T follicular helper cell (primary cell): ENCODE measurements around the gene FBXO44.

ENCODE experiments used
- DNase-seq: peaks from one replicate; pipeline ENCODE4 v3.0.0-alpha.2; 2020; ENCODE audit warnings: low read depth

FBXO44 gene

GRCh38 chr1:11659748-11660147, 5.1 kb downstream of the FBXO44 start:
- no peak for DNase-seq

DNA sequence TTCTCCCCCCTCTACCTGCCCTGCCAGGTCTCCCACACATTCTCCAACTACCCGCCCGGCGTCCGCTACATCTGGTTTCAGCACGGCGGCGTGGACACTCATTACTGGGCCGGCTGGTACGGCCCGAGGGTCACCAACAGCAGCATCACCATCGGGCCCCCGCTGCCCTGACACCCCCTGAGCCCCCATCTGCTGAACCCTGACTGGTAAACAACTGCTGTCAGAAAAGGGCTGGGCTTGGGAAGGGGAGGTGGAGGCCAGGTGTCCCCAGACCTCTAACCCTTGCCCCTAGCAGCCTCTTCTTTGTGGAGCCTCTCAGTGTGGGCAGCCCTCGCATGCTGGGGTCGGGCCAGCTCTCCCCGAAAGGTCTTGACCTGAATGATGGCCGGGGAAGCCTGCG, 6.4 kb downstream of the FBXO44 start:
- no peak for DNase-seq

DNA sequence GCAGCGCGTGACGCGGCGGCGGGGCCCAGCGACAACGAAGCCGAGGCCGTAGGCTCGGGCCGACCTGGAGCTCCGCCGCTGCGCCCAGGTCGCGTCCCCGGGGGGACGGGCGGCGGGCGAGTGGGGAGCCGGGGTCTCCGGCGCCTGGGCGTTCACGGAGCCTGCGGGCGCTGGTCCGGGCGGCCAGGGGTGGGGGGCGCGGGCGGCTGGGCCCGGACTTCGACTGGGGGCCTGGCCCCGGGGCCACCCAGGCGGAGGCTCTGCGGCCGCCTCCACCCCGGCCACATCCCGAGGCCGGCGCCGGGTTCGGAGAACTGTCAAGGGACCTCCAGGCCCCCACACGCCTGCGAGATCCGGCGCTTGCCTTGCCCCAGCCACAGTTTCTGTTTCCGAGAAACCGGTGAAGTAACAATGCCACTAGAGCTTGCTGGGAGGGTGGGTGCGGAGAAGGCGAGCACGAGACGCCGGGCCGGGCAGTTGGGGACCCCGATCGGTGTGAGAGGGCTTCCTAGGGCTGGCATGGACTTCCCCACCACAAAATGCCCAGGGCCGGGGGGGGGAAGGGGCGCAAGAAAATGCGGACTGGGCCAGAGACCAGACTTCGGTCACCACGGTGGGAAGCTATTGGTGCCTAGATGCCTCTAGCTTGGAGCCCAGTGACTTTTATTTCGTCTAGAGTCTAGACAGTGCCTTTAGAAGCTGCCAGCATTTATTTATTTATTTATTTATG, 9.8 kb downstream of the FBXO44 start:
- DNase-seq = no peak

GRCh38 chr1:11668516-11668915, 13.8 kb downstream of the FBXO44 start:
- DNase-seq = no peak

DNA sequence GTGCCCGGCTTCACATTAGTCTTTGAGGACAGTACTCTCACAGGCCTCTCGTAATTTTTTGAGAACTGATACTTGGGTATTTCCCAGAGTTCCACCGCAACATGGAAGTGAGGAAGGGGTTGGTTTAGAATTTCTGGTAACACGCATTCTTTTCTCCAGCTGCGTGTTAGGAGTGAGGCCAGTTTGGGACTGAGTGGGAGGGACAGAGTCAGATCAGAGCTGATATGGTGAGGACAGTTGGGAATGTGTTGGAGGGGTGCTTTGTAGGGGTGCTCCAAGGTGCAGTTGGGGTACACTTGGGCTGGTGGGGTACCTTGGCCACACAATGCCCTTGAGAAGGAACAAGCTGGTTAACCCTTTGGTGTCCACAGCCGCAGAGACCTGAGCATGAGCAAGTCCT, 16.1 kb downstream of the FBXO44 start:
- no peak for DNase-seq

GRCh38 chr1:11671205-11671543, 16.5 kb downstream of the FBXO44 start:
- no peak for DNase-seq

DNA sequence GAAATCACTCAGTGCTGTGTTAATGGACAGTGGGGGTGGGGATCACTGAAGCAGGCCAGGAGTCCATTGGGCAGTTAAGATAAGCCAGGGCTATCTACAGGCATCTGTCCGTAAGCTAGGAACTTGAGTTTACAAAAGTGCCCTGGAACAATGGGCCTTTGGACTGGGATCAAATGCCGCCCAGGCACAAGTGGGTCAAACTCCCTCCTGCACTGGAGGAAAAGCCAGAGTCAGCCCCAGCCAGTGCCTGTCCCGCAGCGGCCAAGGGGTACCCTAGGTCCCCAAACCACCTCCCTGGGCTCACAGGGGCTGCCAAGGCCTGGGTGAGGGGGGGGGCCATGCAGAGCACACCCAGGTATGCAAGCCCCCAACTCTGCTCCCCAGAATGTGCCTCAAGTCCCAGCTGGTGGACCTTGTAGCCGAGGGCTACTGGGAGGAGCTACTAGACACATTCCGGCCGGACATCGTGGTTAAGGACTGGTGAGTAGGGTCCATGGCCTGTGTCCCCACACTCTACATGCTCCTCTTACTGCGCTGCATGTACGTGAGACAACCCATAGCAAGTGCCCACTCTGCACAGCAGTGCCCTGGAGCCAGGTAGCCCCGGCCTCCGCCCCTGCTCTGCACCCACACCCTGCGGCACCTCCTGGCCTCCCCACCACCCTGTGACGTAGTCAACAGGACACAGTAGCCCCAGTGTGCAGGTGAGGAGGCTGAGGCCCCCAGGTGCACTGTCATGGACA, 17.0 kb downstream of the FBXO44 start:
- no peak for DNase-seq

DNA sequence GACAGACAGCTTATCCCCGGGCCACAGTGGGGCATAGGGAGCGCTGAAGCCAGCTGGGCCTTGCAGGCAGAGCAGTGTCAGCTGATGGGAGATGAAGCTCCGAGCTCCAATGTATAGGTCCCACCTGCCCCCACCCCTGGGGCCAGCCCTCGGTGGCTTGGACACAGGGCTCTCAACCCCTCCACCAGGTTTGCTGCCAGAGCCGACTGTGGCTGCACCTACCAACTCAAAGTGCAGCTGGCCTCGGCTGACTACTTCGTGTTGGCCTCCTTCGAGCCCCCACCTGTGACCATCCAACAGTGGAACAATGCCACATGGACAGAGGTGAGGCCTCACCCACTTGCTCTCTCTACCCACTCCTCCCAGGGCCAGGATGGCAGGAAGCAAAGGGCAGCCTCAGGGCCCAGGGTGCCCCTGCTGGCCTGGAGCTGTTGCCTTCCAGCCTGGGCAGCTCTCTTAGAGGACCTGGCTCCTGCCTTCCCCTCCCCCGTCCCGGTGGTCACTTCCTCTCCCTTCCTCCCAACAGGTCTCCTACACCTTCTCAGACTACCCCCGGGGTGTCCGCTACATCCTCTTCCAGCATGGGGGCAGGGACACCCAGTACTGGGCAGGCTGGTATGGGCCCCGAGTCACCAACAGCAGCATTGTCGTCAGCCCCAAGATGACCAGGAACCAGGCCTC, 18.6 kb downstream of the FBXO44 start:
- DNase-seq = no peak

- DNase-seq = no peak
These were observed 19.8 kb downstream of the FBXO44 start for GRCh38 chr1:11674488-11674887.

DNA sequence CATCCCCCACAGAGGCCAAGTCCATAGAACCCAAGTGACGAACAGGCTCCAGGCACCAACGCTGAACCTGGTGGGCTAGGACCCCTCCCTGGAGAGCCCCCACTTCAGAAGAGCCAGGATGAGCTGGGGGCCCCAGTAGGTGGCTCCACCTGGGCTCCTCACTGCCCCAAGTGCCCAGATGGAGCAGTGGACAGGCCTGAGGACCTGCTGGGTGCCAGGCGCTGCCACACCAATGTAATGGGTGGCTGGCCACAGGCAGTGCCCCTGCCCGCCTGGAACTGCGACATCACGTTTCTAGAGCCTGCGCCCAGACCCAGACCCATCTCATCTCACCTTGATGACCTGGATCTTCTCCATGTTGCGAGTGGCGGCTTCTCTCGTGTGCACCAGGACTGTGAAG, 20.6 kb downstream of the FBXO44 start:
- no peak for DNase-seq

- no peak for DNase-seq
These were observed 21.9 kb downstream of the FBXO44 start for GRCh38 chr1:11676386-11677103.

- no peak for DNase-seq
These were observed 23.8 kb downstream of the FBXO44 start for GRCh38 chr1:11678442-11678841.

DNA sequence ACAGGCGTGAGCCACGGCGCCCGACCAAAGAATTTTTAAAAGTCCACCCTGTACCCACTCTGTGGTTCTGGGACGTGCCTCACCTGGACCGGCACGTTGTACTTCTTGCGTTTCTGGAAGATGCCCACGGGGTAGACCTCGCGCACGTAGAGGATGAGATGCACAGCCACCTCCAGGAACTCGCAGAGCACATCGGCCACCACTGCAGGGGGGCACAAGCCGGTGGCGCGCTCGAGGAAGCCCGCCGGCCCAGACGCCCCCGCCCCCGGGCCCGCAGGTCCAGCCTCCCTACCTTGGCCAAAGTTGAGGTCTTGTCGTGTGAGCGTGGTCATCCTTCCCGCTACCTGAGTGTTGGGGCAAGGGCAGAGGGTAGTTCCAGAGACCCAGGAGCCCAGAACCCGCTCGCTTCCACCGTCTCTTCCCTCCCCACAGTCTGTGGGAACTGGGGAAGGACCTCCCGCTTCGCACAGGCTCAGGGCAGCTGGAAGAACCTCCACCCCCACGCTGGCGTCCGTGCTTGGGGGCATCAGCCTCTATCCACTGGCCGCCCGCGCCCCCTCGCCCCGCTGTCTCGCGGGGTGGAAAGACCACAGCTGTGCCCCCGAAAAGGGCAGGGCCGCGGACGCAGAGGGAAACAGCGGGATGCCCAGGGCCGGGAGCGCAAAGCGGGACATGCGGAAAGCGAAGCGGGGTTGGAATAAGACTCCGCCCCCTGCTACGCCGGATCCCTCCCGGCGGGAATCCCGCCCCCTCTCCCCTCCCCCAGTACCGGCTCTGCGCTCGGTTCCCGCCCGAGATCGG, 25.8 kb downstream of the FBXO44 start:
- no peak for DNase-seq

DNA sequence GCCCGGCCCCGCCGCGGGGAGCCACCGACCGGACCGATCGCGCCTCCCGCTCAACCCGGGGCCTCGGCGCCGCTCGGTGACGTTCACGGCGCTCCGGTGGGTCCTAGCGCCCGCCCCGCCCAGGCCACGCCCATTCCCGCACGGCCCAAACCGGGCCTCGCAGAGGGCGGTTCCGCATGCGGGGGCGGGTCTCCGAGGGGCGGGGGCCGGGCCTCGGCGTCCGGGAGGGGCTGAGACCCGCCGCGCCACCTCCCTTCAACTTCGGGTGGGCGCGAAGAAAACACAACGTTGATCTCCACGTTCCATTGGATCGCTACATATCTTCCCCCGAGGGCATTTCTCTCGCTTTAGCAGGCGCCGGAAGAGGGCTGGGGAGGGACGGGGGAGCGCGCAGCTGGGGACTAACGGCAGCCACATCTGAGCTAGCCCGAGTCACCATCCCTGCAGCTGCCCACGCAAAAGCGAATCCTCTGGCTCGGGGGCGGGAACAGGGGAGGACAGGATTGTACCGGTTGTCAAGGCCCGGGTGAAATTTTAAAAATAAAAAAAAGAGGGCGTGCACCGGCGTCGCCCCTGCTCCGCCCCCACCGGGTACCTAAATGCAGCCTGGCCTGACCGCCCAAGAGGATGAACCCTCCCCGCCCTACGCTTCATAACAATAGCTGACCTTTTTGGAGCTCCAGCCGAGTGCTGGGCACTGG, 26.5 kb downstream of the FBXO44 start, which contains the start of gene MAD2L2:
Gene MAD2L2, minus strand, starts transcription at position 78 of the 701 bp plus-strand sequence. CDS start 547 bp downstream, outside the sequence.
- peak; percentile 86 for DNase-seq

DNA sequence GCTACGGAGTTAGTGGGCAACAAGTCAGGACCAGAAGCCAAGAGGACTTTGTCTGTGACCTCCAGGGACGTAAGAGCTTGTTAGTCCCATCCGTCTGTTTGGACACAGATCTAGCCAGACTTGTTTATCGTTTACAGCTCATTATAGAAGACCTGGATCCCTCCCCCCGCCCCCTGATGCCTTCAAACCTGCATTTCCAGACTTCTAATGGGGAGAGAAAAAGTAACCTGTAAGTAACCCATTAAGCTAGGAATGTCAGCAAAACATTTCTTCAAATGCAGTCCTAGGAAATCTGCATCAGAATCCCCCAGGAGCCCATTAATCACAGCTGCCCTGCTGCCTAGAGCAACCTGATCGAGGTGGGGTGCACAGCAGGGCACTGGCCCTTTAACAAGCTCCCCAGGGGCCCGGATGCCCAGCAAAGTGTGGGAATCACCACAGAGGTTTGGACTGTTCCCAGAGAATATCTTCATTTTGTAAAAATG, 27.7 kb downstream of the FBXO44 start:
- DNase-seq = no peak

DNA sequence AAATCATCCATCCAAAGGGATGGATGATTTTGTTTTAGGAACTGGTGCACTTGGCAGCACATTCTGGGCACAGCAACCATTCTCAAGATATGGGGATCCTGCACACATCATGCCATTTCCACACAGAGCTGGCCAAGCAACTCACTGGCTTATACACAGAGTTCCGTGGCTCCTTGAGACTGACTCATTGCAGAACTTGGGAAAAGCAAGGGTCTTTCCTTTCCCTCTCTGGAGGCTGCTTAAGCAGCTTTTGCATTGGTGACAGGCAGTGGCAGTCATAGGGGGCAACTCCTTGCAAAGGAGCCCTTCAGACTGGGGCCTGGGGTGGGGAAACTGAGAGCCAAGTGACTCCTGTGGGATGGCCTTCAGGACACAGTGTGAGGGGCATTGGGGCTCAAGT, 28.1 kb downstream of the FBXO44 start:
- DNase-seq = no peak

GRCh38 chr1:11684070-11684469, 29.4 kb downstream of the FBXO44 start:
- DNase-seq = no peak

DNA sequence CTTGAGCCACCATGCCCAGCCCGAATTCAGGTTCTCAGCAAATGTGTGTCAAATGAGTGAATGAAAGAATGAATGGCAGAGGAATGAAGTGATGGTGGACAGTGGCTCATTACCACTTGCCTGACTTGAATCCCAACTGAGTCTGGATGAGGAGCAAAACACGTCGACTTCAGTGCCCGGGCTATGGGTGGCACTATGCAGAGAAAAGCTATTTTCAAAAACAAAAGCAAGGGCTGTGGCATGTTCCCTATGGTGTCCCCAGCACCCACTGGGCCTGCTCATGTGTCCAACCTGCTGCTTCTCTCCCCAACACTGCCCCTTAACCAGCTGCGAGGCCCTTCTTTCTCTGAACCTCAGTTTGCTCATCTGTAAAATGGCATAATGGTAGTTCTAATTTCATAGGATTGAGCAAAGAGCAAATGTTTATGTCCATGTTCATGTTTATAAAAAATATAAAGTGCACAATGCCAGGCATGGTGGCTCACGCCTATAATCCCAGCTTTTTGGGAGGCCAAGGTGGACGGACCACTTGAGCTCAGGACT, 30.6 kb downstream of the FBXO44 start:
- DNase-seq = no peak

DNA sequence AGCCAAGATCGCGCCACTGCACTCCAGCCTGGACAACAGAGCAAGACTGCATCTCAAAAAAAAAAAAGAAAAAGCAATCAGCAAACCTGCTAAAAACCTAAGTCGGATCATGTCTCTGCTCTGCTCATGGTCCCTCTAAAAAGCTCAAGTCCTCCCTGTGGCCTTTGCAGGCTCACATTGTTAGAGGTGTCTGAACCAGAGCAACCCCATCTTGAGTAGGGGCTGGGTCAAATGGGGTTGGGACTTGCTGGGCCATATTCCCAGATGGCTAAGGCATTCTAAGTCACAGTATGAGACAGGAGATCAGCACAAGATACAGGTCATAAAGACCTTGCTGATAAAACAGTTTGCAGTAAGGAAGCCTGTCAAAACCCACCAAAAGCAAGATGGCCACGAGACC, 33.8 kb downstream of the FBXO44 start:
- no peak for DNase-seq
